Activated B cell treated with CpG ODN at 0.5 μM for 24 hours (primary cell): ENCODE data around the gene OSCAR. TPM values are rescaled to one million over a fixed set of nuclear protein-coding genes. Genes with fewer than 3 reads are reported as not detected.

Experiments
- ATAC-seq: fragments of 200-7000 bp; cut with Tn5 transposase; one replicate; pipeline ENCODE4 v1.10.0; 2021; ENCODE audit warnings: low read depth, mild to moderate bottlenecking, moderate library complexity
- CTCF ChIA-PET: fragments of 350-600 bp; sonication (Branson Sonifier 250); formaldehyde crosslinking; loops from one replicate; lab custom pipeline; 2021; ENCODE audit warnings: antibody characterized with exemption; lab: Charles Lee
- POLR2A ChIA-PET: fragments of 350-600 bp; sonication (Branson Sonifier 250); formaldehyde crosslinking; loops from one replicate; lab custom pipeline; 2021; ENCODE audit warnings: antibody characterized with exemption; lab: Charles Lee
- DNase-seq: peaks from one replicate; pipeline ENCODE4 v3.0.0; 2022
- H3K27ac Mint-ChIP-seq: one replicate; pipeline ENCODE4 v1.8.0; 2020; ENCODE audit warnings: mixed read lengths
- H3K27me3 Mint-ChIP-seq: one replicate; pipeline ENCODE4 v1.8.0; 2021; ENCODE audit warnings: mixed read lengths
- H3K36me3 Mint-ChIP-seq: one replicate; pipeline ENCODE4 v1.8.0; 2021; ENCODE audit warnings: low read depth, mixed read lengths
- H3K4me1 Mint-ChIP-seq: one replicate; pipeline ENCODE4 v1.8.0; 2021; ENCODE audit warnings: mixed read lengths
- H3K4me3 Mint-ChIP-seq: one replicate; pipeline ENCODE4 v1.8.0; 2020; ENCODE audit warnings: mild to moderate bottlenecking, mixed read lengths
- H3K9me3 Mint-ChIP-seq: one replicate; pipeline ENCODE4 v1.8.0; 2020; ENCODE audit warnings: mixed read lengths
- intact Hi-C: fragments of 100-400 bp; cut with micrococcal nuclease; formaldehyde crosslinking; loops from one replicate; pipeline ENCODE4 v1.15.1; 2024
- total RNA-seq: library from RNA; stranded (reverse); gene quantifications from 2 replicates; pipeline ENCODE4 v1.2.3, GENCODE V29; 2022
- TF ChIP-seq, protein P1 (sequence below): fragments of 200-600 bp; IDR thresholded peaks from one replicate; pipeline ENCODE4 v1.8.0; 2022; ENCODE audit warnings: antibody characterized with exemption, mild to moderate bottlenecking

The OSCAR gene
- total RNA-seq, 1 donor from 2014 or later: 0.16 TPM

GRCh38 chr19:54125713-54126112, 25.1 kb upstream of the OSCAR start:
- TF ChIP-seq, protein P1, sequence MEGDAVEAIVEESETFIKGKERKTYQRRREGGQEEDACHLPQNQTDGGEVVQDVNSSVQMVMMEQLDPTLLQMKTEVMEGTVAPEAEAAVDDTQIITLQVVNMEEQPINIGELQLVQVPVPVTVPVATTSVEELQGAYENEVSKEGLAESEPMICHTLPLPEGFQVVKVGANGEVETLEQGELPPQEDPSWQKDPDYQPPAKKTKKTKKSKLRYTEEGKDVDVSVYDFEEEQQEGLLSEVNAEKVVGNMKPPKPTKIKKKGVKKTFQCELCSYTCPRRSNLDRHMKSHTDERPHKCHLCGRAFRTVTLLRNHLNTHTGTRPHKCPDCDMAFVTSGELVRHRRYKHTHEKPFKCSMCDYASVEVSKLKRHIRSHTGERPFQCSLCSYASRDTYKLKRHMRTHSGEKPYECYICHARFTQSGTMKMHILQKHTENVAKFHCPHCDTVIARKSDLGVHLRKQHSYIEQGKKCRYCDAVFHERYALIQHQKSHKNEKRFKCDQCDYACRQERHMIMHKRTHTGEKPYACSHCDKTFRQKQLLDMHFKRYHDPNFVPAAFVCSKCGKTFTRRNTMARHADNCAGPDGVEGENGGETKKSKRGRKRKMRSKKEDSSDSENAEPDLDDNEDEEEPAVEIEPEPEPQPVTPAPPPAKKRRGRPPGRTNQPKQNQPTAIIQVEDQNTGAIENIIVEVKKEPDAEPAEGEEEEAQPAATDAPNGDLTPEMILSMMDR: no peak
- H3K27ac Mint-ChIP-seq: no peak overlapping the region
- POLR2A ChIA-PET: no interaction called here

DNA sequence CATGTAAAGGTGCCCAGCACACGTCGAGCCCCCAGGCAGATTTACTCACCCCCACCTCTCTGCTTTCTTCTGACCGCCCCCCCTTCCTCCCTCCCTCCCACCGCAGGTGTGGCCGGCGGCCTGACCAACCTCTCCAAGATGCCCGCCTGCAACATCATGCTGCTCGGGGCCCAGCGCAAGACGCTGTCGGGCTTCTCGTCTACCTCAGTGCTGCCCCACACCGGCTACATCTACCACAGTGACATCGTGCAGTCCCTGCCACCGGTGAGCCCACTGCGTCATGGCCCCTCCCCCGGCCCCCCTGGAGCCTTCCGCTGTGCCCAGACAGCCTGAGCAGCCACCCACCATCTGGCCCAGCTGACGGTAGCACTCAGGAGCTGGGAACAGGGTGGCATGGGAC, 23.8 kb upstream of the OSCAR start:
- intact Hi-C loops: no loop called here
- Mint-ChIP-seq H3K4me1 (no peaks in the 10 kb centered on the region), H3K27me3 (no peaks in the 10 kb centered on the region), H3K36me3 (peaks cover 85% of the 10 kb centered on the region), H3K9me3 (no peaks in the 10 kb centered on the region), H3K27ac (no peak overlapping the region), H3K4me3 (no peak overlapping the region)
- ATAC-seq (no peak), DNase-seq (no peak)
- TF ChIP-seq, protein P1: no peak
- CTCF ChIA-PET: no interaction called here
- POLR2A ChIA-PET: interaction anchor here (1.0 kb wide), 1 partner anchor 9 kb away, joined by 3 read pairs; the partner anchor contains the start of genes PRPF31 and TFPT

More at GRCh38 chr19:54125713-54126112, 25.1 kb upstream of the OSCAR start:
- CTCF ChIA-PET: no interaction called here
- H3K4me3 Mint-ChIP-seq: no peak overlapping the region
- no peaks in the 10 kb centered on the region for H3K9me3 Mint-ChIP-seq
- ATAC-seq: no peak
- H3K4me1 Mint-ChIP-seq: no peaks in the 10 kb centered on the region
- H3K27me3 Mint-ChIP-seq: no peaks in the 10 kb centered on the region
- H3K36me3 Mint-ChIP-seq: peaks cover 79% of the 10 kb centered on the region
- no peak for DNase-seq
- intact Hi-C loops: no loop called here

DNA sequence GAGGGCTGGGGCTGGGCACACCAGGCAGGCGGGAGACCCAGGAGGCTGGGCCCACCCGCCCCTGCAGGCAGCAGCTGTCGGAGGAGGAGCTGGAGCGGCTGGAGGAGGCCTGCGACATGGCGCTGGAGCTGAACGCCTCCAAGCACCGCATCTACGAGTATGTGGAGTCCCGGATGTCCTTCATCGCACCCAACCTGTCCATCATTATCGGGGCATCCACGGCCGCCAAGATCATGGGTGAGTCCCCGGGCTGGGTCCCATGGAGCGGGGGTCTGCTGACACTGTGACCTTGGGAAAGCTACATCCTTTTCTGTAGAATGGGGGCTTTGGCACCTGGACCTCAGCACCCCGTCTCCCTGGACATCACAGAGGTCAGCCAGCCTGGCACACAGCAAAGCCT, 23.1 kb upstream of the OSCAR start:
- DNase-seq: no peak
- peaks cover 85% of the 10 kb centered on the region for H3K36me3 Mint-ChIP-seq
- no peaks in the 10 kb centered on the region for H3K4me1 Mint-ChIP-seq
- no peaks in the 10 kb centered on the region for H3K9me3 Mint-ChIP-seq
- POLR2A ChIA-PET: interaction anchor here (1.0 kb wide), 1 partner anchor 8 kb away, joined by 3 read pairs; the partner anchor contains the start of genes PRPF31 and TFPT
- no peak overlapping the region for H3K4me3 Mint-ChIP-seq
- TF ChIP-seq, protein P1: no peak
- no peaks in the 10 kb centered on the region for H3K27me3 Mint-ChIP-seq
- intact Hi-C loops: no loop called here
- ATAC-seq: no peak
- H3K27ac Mint-ChIP-seq: no peak overlapping the region
- CTCF ChIA-PET: no interaction called here

GRCh38 chr19:54121259-54121658, 20.7 kb upstream of the OSCAR start:
- intact Hi-C loops: no loop called here

More at GRCh38 chr19:54121259-54121658, 20.7 kb upstream of the OSCAR start:
- H3K27ac Mint-ChIP-seq: no peak overlapping the region
- ChIA-PET CTCF (no interaction called here), POLR2A (no interaction called here)
- H3K27me3 Mint-ChIP-seq: no peaks in the 10 kb centered on the region
- H3K4me1 Mint-ChIP-seq: peaks cover 14% of the 10 kb centered on the region
- ATAC-seq (no peak), DNase-seq (no peak)
- peaks cover 77% of the 10 kb centered on the region for H3K36me3 Mint-ChIP-seq
- H3K4me3 Mint-ChIP-seq: no peak overlapping the region
- H3K9me3 Mint-ChIP-seq: no peaks in the 10 kb centered on the region
- TF ChIP-seq, protein P1: no peak
